ENCODE data around the gene C4orf54. TPM values are rescaled to one million over a fixed set of nuclear protein-coding genes. Genes with fewer than 3 reads are reported as not detected.

C4orf54 gene
- total RNA-seq, 1 donor from 2014 or later: 6.4 TPM

Other genes with a start within 250 kb of the C4orf54 start
- not detected for gene ADH7, start 222.5 kb downstream of the C4orf54 start, total RNA-seq
- gene C4orf17, start 146.8 kb downstream of the C4orf54 start, total RNA-seq: not detected
- gene TRMT10A, start 93.8 kb downstream of the C4orf54 start, total RNA-seq: 3.5 TPM
- 3.9 TPM for gene MTTP, start 83.0 kb downstream of the C4orf54 start, total RNA-seq
- gene DAPP1, start 159.0 kb upstream of the C4orf54 start, total RNA-seq: 0.73 TPM
- 36.3 TPM for gene LAMTOR3, start 236.6 kb upstream of the C4orf54 start, total RNA-seq

Data from Right ventricle myocardium inferior (tissue), 1 donor.